ENCODE data around the gene ATP2B2.

The ATP2B2 gene

DNA sequence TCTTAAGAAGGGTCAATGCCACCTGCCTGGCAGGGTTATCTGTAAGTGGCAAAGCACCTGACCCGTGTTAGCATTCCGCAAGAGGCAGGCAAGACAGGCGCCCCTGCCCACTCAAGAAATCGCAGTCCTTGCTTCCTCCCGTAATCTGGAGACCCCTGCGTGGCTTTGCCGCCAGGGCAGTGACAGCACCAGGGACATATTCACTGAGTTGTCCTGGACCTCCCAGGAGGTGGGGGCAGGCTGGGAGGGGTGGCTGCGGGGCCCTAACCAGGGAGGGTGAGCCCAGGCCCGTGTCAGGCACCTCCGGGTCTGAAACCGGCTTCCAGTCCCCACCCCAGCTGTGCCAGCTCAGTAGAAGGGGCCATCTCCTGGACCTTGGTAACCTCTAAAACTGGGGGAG, 168.6 kb downstream of the ATP2B2 start:
- DNase-seq (ENCODE audit: low read depth) = no peak
- no peak for TF ChIP-seq CTCF (IDR thresholded peaks at IDR 0.05; ENCODE audit: insufficient read depth, low read depth, low read length, missing control alignments)

GRCh38 chr3:10335871-10336622, 169.3 kb downstream of the ATP2B2 start:
- TF ChIP-seq CTCF (IDR thresholded peaks at IDR 0.05; ENCODE audit: insufficient read depth, low read depth, low read length, missing control alignments) = no peak
- H3K4me3 ChIP-seq (ENCODE audit: low read length) = no peak overlapping the region
- DNase-seq (ENCODE audit: low read depth) = no peak

More for the DNA sequence above, 168.6 kb downstream of the ATP2B2 start:
- H3K4me3 ChIP-seq (ENCODE audit: low read length) = no peak overlapping the region

DNA sequence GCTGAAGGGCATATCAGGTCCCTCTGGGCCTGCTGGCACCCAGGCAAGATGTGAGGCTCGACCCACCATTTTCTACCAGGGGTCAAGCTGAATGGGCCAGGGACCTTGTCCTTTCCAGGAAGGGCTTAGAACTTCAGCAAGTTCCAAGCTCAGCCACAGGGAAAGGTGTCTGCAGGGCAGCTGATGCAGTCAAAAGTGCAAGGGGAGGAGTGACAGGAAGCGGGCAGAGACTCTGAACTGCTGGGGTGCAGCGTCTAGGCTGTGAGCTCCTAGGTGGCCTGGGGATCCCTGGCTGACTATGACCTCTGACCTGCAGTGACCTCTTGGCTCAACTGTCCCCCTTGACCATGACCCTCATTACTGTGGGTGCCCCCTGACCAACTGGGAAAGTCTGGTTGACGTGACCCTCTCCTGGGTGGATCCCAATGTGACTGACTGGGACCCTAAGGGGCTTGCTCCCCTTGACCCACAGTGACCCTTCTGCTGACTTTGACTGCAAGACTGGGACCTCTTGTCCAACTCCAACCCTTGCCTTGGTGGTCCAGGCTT, 170.1 kb downstream of the ATP2B2 start:
- H3K4me3 ChIP-seq (ENCODE audit: low read length) = no peak overlapping the region
- no peak for TF ChIP-seq CTCF (IDR thresholded peaks at IDR 0.05; ENCODE audit: insufficient read depth, low read depth, low read length, missing control alignments)
- no peak for DNase-seq (ENCODE audit: low read depth)

- H3K4me3 ChIP-seq (ENCODE audit: low read length) = no peak overlapping the region
- peak; percentile 20 for DNase-seq (ENCODE audit: low read depth)
- TF ChIP-seq CTCF (IDR thresholded peaks at IDR 0.05; ENCODE audit: insufficient read depth, low read depth, low read length, missing control alignments) = peak; percentile 21
Observed at GRCh38 chr3:10334459-10334858, 170.9 kb downstream of the ATP2B2 start.

DNA sequence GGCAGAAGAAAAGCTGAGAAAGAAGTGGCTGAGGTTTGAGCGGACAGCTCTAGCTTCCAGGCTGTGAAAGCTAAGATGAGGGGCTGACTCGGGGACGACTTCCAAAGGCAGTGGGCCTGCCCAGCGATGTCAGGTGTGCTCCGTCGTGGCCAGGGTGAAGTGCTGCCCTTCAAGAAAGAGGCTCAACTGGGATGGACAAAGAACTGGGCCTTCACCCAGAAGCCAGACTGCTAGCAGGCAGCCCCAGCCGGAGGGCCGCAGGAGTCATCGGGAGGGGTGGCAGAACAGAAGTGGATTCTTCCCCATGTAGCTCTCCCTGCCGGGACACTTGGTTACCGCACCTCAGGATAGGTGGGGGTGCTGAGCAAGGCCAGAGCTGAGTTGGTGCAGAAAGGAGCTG, 171.3 kb downstream of the ATP2B2 start:
- H3K4me3 ChIP-seq (ENCODE audit: low read length) = no peak overlapping the region
- TF ChIP-seq CTCF (IDR thresholded peaks at IDR 0.05; ENCODE audit: insufficient read depth, low read depth, low read length, missing control alignments) = no peak
- DNase-seq (ENCODE audit: low read depth) = no peak

- no peak overlapping the region for H3K4me3 ChIP-seq (ENCODE audit: low read length)
- no peak for DNase-seq (ENCODE audit: low read depth)
- no peak for TF ChIP-seq CTCF (IDR thresholded peaks at IDR 0.05; ENCODE audit: insufficient read depth, low read depth, low read length, missing control alignments)
Observed at GRCh38 chr3:10333349-10333650, 172.1 kb downstream of the ATP2B2 start.

Measured in epithelial cell of esophagus (primary cell).